HG03196 (cell line): Measurements from ENCODE around the gene UACA.

Source experiments
- ATAC-seq: cut with Tn5 transposase; IDR thresholded peaks from one replicate; pipeline ENCODE4 v1.9.1; 2021; ENCODE audit not compliant: unreplicated experiment

The UACA gene

GRCh38 chr15:70605606-70606410 lies 157.6 kb downstream of the UACA start:
- ATAC-seq: no peak

GRCh38 chr15:70604666-70605315 lies 158.6 kb downstream of the UACA start:
- ATAC-seq: no peak
